Mucosa of descending colon (tissue), 3 donors: ENCODE results near the gene DBX1. TPM values are rescaled to one million over a fixed set of nuclear protein-coding genes. Genes with fewer than 3 reads are reported as not detected.

Source experiments
- ATAC-seq: fragments of 200-7000 bp; cut with Tn5 transposase; one replicate; pipeline ENCODE4 v1.9.1; 2020; ENCODE audit warnings: mild to moderate bottlenecking, moderate library complexity
- DNase-seq, 3 donors: peaks; one replicate each; pipeline ENCODE4 v3.0.0-alpha.2; 2020
- H3K36me3 ChIP-seq: fragments of 200-600 bp; one replicate; pipeline ENCODE4 v1.8.0; 2021; ENCODE audit warnings: low read depth, mild to moderate bottlenecking
- H3K4me1 ChIP-seq: fragments of 200-600 bp; one replicate; pipeline ENCODE4 v1.8.0; 2021; ENCODE audit warnings: low read depth, mild to moderate bottlenecking
- H3K4me3 ChIP-seq: fragments of 200-600 bp; one replicate; pipeline ENCODE4 v1.8.0; 2021; ENCODE audit warnings: mild to moderate bottlenecking
- H3K9me3 ChIP-seq: fragments of 200-600 bp; one replicate; pipeline ENCODE4 v1.8.0; 2021; ENCODE audit warnings: mild to moderate bottlenecking
- CTCF ChIP-seq: fragments of 200-600 bp; IDR thresholded peaks from one replicate; pipeline ENCODE4 v1.8.0; 2022; ENCODE audit warnings: antibody characterized with exemption, mild to moderate bottlenecking
- intact Hi-C, 2 donors: fragments of 100-400 bp; cut with DNase I in 1 of 2; cut with micrococcal nuclease in 1 of 2; formaldehyde crosslinking; loops; one replicate each; pipeline versions ENCODE4 v1.11.0 to v1.11.1; 2022; cut with DNase I, micrococcal nuclease
- total RNA-seq, 3 donors: library from RNA; stranded (reverse); fragmentation: NEBNext Ultra II Directional in 2 of 3; extraction: Animal tissue kit (Norgen Biotek cat#: 25700) in 2 of 3; gene quantifications; one replicate each; pipeline versions ENCODE4 v1.2.1 to v1.2.4, GENCODE V29; 2021 to 2023
- donor health status: DM: no; HTN: no; CAD: no; lungs with moderate emphysema.
- donor health status: DM: no; HTN: no; CAD: no.
- donor health status: DM: no; HTN: yes; CAD: no.

DBX1 gene
- total RNA-seq, 3 donors from 2014 or later, result not detected

GRCh38 chr11:20117291-20117690, 43.0 kb downstream of the DBX1 start:
- no peaks in the 10 kb centered on the region for H3K9me3 ChIP-seq
- peaks cover 3% of the 10 kb centered on the region for H3K4me1 ChIP-seq
- no peak overlapping the region for H3K4me3 ChIP-seq
- no peak for TF ChIP-seq CTCF
- ATAC-seq (no peak), DNase-seq (no peak)
- intact Hi-C loops, result no loop called here
- H3K36me3 ChIP-seq, result no peaks in the 10 kb centered on the region

- H3K4me1 ChIP-seq, result peaks cover 3% of the 10 kb centered on the region
- H3K36me3 ChIP-seq, result no peaks in the 10 kb centered on the region
- H3K9me3 ChIP-seq, result no peaks in the 10 kb centered on the region
- no peak for TF ChIP-seq CTCF
- no peak overlapping the region for H3K4me3 ChIP-seq
- ATAC-seq (no peak), DNase-seq (no peak)
- intact Hi-C loops, result no loop called here
Observed at GRCh38 chr11:20116825-20117224, 43.5 kb downstream of the DBX1 start.

GRCh38 chr11:20114588-20114987, 45.7 kb downstream of the DBX1 start:
- no peak for TF ChIP-seq CTCF
- ATAC-seq, result no peak
- no peak overlapping the region for H3K4me3 ChIP-seq
- H3K9me3 ChIP-seq, result no peaks in the 10 kb centered on the region
- H3K36me3 ChIP-seq, result no peaks in the 10 kb centered on the region
- intact Hi-C loops, result no loop called here
- H3K4me1 ChIP-seq, result peaks cover 3% of the 10 kb centered on the region
- DNase-seq, result no peak

- Histone ChIP-seq H3K4me1 (peaks cover 3% of the 10 kb centered on the region), H3K36me3 (no peaks in the 10 kb centered on the region), H3K9me3 (no peaks in the 10 kb centered on the region), H3K4me3 (no peak overlapping the region)
- ATAC-seq (no peak), DNase-seq (no peak)
- TF ChIP-seq CTCF, result no peak
- intact Hi-C loops, result no loop called here
Observed at GRCh38 chr11:20113149-20113438, 47.2 kb downstream of the DBX1 start.

GRCh38 chr11:20112291-20113148, 47.8 kb downstream of the DBX1 start:
- H3K9me3 ChIP-seq, result no peaks in the 10 kb centered on the region
- intact Hi-C loops, result no loop called here
- no peak overlapping the region for H3K4me3 ChIP-seq
- DNase-seq, result peak in 2 of 3 donors; percentile 71 to 74
- no peaks in the 10 kb centered on the region for H3K36me3 ChIP-seq
- peaks cover 3% of the 10 kb centered on the region for H3K4me1 ChIP-seq
- ATAC-seq, result peak; percentile 94
- TF ChIP-seq CTCF, result no peak
